Uterus (tissue), 2 donors: Measurements from ENCODE around the gene CMTM7.

Experiments
- CTCF ChIP-seq, 4 experiments: fragments of 200-600 bp in 2 of 4; fragments of 450-650 bp in 2 of 4; sonication (generic) in 2 of 4; IDR thresholded peaks; one replicate each; pipeline ENCODE4 v1.5.1; 2016 to 2019; ENCODE audit warnings: antibody characterized with exemption in 4 of 4, mild to moderate bottlenecking in 2 of 4, moderate library complexity in 1 of 4
- POLR2A ChIP-seq, 2 donors: fragments of 450-650 bp; IDR thresholded peaks; one replicate each; pipeline ENCODE4 v1.6.1; 2016; ENCODE audit warnings: antibody characterized with exemption in 2 of 2, mild to moderate bottlenecking in 1 of 2, moderate library complexity in 1 of 2

- TF ChIP-seq CTCF (IDR thresholded peaks at IDR 0.05) (no peak), POLR2A (IDR thresholded peaks at IDR 0.05) (no peak)
Measured at GRCh38 chr3:32414522-32415202, 23.0 kb downstream of the CMTM7 start.
